ENCODE measurements around the gene CSF3R.

The CSF3R gene

DNA sequence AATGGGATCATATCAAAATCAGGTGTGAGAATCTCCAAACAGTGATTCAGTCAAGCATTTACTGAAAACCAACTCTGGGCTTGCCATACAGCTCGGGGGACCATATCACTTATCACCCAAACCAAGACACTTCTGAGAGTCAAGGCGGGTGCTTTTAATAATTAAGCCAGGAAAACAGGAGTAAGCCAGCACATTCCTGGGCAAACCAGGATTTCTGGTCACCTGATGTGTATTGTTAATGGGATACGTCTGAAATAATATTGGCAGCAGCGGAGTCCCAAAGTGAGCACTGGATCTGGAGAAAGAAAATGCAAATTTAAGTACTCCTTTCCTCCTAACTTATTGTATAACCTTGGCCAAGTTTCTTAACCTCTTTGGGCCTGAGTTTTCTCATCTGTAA lies 50.1 kb downstream of the CSF3R start:
- TF ChIP-seq, protein P1, sequence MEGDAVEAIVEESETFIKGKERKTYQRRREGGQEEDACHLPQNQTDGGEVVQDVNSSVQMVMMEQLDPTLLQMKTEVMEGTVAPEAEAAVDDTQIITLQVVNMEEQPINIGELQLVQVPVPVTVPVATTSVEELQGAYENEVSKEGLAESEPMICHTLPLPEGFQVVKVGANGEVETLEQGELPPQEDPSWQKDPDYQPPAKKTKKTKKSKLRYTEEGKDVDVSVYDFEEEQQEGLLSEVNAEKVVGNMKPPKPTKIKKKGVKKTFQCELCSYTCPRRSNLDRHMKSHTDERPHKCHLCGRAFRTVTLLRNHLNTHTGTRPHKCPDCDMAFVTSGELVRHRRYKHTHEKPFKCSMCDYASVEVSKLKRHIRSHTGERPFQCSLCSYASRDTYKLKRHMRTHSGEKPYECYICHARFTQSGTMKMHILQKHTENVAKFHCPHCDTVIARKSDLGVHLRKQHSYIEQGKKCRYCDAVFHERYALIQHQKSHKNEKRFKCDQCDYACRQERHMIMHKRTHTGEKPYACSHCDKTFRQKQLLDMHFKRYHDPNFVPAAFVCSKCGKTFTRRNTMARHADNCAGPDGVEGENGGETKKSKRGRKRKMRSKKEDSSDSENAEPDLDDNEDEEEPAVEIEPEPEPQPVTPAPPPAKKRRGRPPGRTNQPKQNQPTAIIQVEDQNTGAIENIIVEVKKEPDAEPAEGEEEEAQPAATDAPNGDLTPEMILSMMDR (IDR thresholded peaks at IDR 0.05; ENCODE audit: unreplicated experiment in 3 of 3), result no peak
- Mint-ChIP-seq H3K4me1 (peaks cover 6% of the 10 kb centered on the region), H3K4me3 (no peak overlapping the region), H3K36me3 (ENCODE audit: low read depth) (peaks cover 34% of the 10 kb centered on the region), H3K27ac (peak overlapping the region; percentile 25 to 47 (median 28)), H3K27me3 (ENCODE audit: low read depth) (no peaks in the 10 kb centered on the region), H3K9me3 (no peaks in the 10 kb centered on the region)

DNA sequence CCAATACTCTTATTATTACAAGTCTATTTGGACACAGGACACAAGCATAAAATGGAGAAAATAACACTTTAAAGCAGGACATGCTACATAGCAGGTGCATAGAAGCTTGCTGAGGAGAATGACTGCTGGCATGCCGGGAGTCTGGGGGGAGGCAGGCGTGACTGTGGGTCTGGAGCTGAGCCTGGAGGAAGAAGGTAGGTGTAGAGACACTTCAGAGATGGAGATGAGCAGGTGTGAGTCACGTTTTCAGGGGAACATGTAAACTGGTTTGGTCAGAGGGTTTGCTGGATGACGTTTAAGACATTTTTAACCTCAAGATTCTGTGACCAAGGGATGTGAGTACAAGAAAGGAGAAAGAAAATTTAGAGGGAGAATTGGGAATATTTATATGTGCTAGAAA lies 56.9 kb downstream of the CSF3R start:
- Mint-ChIP-seq H3K27me3 (ENCODE audit: low read depth) (no peaks in the 10 kb centered on the region), H3K27ac (no peak overlapping the region), H3K9me3 (no peaks in the 10 kb centered on the region), H3K36me3 (ENCODE audit: low read depth) (peaks cover 21% of the 10 kb centered on the region), H3K4me1 (peaks cover 2% of the 10 kb centered on the region), H3K4me3 (no peak overlapping the region)
- TF ChIP-seq, protein P1 (IDR thresholded peaks at IDR 0.05; ENCODE audit: unreplicated experiment in 3 of 3), result no peak

DNA sequence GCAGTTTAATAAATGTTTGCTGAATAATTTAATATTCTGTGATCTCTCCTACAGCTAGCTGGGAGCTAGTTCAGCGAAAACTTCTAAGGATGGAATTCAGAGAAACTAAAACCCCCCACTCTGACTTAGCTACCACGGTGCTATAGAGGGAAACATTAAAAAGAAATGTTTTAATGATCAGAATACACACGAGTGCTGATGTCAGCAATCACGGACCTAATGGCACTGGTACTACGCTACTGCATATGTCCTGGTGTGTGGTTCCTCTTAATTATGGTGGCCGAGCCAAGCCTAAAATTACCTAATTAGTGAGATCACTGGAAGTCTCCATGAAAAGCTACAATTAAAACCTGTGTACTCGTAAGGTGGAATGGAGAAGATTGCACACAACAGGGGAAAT lies 61.1 kb downstream of the CSF3R start:
- TF ChIP-seq, protein P1 (IDR thresholded peaks at IDR 0.05; ENCODE audit: unreplicated experiment in 3 of 3), result no peak
- Mint-ChIP-seq H3K9me3 (no peaks in the 10 kb centered on the region), H3K4me3 (no peak overlapping the region), H3K27ac (no peak overlapping the region), H3K36me3 (ENCODE audit: low read depth) (peaks cover 25% of the 10 kb centered on the region), H3K4me1 (peaks cover 6% of the 10 kb centered on the region), H3K27me3 (ENCODE audit: low read depth) (no peaks in the 10 kb centered on the region)

DNA sequence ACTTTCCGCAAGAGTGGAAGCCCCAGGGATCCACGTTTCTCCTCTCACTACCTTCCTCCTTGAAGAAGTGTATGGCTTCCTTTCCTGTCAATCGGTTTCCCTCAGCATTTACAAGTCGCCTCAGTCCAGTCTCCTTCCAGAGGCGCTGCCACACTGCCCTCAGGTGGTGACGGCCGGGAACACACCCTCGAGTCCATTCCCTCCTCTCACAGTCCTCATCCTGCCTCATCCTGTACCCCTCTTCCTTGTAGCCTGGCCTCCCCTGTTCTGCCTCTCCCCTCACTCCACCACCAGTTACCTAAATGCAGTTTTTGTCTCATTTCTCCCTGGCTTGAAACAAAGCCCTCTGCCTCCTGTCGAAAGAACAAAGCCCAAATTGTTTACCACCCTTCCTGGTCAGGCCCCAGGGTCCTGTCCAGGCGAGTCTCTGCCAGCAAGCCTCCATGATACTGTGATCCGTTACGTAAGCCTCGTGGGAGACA lies 61.8 kb downstream of the CSF3R start:
- Mint-ChIP-seq H3K36me3 (ENCODE audit: low read depth) (peaks cover 26% of the 10 kb centered on the region), H3K4me1 (peaks cover 6% of the 10 kb centered on the region), H3K4me3 (no peak overlapping the region), H3K27ac (peak overlapping the region; percentile 41 to 70 (median 61)), H3K9me3 (no peaks in the 10 kb centered on the region), H3K27me3 (ENCODE audit: low read depth) (no peaks in the 10 kb centered on the region)
- TF ChIP-seq, protein P1 (IDR thresholded peaks at IDR 0.05; ENCODE audit: unreplicated experiment in 3 of 3), result peak; percentile 85 to 94 (median 92)

DNA sequence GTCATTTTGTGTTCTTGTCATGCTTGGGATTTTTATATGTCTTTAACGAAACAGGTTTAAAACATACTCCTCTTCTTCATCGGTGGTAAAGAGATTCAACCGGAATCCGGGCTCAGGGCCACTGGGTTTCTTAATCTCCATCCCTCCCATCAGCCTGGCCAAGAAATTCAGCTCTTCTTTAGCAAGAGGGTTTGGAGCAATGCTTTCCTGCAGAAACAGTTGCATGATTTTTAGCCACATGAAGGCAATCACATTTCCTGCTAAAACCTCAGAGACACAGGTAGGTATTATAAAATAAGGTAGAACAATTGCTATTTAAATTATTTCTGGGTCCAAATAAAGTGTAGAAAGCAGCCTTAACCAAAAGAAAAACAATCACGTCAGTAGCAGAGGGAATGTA lies 62.3 kb downstream of the CSF3R start:
- Mint-ChIP-seq H3K4me1 (peaks cover 6% of the 10 kb centered on the region), H3K27me3 (ENCODE audit: low read depth) (no peaks in the 10 kb centered on the region)

DNA sequence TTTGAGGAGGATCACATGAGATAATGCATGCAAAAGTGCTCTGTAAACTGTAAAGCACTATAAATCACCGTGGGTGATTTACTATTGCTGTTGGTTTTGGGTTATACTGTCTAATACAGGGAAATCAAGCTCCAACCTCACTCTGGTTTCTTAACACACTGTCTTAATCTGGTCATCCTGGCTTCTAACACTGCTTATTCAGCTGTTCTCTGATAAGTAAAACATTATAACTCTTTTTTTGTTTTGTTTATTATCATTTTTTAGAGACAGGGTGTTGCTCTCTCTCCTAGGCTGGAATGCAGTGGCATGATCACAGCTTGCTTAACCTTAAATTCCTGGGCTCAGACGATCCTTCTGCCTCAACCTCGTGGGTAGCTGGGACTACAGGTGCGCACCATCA lies 63.1 kb downstream of the CSF3R start:
- Mint-ChIP-seq H3K36me3 (ENCODE audit: low read depth) (peaks cover 27% of the 10 kb centered on the region), H3K27ac (no peak overlapping the region), H3K4me3 (no peak overlapping the region), H3K9me3 (no peaks in the 10 kb centered on the region), H3K27me3 (ENCODE audit: low read depth) (no peaks in the 10 kb centered on the region), H3K4me1 (peaks cover 6% of the 10 kb centered on the region)
- TF ChIP-seq, protein P1 (IDR thresholded peaks at IDR 0.05; ENCODE audit: unreplicated experiment in 3 of 3), result no peak

More for the DNA sequence above, 62.3 kb downstream of the CSF3R start:
- TF ChIP-seq, protein P1 (IDR thresholded peaks at IDR 0.05; ENCODE audit: unreplicated experiment in 3 of 3), result no peak
- Mint-ChIP-seq H3K36me3 (ENCODE audit: low read depth) (peaks cover 25% of the 10 kb centered on the region), H3K27ac (peak overlapping the region; percentile 41 to 70 (median 61)), H3K4me3 (no peak overlapping the region), H3K9me3 (no peaks in the 10 kb centered on the region)

All from nephron (organoid).